HG02870 (cell line): ENCODE data around the gene ZFP14.

Source experiments
- ATAC-seq: cut with Tn5 transposase; IDR thresholded peaks from one replicate; pipeline ENCODE4 v1.9.1; 2021; ENCODE audit warnings: mild to moderate bottlenecking, moderate library complexity; ENCODE audit not compliant: unreplicated experiment

The ZFP14 gene

DNA sequence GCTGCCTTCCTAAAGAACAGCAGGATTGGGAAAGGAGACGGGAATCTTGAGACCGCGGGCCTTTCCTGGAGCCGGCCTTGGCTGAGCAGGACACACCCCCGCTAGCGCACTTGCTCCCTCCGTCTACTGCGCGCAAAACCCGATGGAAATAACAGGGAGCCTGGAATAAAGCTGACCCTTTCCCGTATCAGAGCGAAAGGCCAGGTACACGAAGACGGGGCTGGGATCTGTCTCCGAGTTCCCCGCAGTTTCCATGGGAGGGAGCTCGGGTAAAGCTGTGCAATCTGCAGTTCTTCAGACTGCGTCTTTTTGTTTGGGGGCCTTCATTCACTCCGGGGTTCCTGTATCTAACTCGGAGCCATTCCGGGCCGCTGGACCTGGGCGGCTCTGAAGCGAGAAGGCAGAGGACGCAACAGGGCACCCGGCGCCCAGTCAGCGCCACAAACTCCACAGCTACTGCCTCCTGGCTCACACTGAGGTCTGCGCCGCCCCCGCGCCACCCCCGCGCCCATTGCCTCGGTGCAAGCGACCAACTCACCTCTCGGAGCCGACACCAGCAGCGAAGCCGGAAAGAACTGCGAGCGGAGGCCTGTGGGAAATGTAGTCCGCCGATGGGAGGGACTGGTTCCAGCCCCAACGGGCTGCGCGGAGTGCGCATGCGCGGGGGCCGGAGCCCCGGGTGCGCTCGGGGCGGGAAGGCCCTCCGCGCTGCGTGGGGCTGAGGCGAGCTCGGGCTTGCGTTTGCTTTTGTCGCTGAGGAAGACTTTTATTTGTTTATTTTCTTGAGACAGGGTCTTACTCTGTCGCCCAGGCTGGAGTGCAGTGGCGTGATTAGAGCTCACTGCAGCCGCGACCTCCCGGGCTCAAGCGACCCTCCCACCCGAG lies at the start of gene ZFP14:
TSS of gene ZFP14 (minus strand) at position 577 of the 885 bp plus-strand sequence. CDS start 11,309 bp downstream, outside the sequence.
- ATAC-seq, result peak; percentile 97

DNA sequence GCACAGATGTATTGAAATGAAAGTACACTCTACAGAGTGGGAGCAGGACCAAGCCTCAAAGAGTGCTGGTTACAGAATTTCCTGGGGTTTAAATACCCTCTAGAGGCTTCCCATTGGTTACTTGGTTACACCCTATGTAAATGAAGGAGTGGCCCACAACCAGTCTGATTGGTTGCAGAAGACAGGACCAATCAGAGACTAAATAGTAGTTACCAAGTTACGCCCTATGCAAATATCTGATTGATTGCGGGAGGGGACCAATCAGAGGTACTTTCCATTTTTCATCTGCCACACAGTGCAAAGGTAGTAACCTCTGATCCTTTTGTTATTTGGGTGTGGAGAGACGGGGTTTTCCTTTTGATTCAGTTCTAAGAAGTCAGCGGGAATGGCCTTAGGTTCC lies 44.9 kb upstream of the ZFP14 start:
- ATAC-seq, result no peak

DNA sequence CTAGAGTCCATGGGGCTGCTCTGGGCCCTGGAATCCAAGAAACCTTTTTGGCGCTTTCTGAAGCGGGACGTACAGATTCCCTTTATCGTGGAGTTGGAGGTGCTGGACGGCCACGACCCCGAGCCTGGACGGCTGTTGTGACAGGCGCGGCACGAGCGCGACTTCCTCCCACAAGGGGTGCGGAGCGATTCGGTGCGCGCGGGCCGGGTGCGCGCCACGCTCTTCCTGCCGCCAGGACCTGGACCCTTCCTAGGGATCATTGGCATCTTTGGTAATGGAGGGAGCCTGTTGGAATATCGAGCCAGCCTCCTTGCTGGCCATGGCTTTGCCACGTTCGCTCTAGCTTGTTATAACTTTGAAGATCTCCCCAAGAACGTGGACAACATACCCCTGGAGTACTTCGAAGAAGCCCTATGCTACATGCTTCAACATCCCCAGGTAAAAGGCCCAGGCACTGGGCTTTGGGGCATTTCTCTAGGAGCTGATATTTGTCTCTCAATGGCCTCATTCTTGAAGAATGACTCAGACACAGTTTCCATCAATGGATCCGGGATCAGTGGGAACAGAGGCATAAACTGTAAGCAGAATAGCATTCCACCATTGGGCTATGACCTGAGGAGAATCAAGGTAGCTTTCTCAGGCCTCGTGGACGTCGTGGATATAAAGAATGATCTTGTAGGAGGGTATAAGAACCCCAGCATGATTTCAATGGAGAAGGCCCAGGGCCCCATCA lies 42.9 kb upstream of the ZFP14 start:
- no peak for ATAC-seq

DNA sequence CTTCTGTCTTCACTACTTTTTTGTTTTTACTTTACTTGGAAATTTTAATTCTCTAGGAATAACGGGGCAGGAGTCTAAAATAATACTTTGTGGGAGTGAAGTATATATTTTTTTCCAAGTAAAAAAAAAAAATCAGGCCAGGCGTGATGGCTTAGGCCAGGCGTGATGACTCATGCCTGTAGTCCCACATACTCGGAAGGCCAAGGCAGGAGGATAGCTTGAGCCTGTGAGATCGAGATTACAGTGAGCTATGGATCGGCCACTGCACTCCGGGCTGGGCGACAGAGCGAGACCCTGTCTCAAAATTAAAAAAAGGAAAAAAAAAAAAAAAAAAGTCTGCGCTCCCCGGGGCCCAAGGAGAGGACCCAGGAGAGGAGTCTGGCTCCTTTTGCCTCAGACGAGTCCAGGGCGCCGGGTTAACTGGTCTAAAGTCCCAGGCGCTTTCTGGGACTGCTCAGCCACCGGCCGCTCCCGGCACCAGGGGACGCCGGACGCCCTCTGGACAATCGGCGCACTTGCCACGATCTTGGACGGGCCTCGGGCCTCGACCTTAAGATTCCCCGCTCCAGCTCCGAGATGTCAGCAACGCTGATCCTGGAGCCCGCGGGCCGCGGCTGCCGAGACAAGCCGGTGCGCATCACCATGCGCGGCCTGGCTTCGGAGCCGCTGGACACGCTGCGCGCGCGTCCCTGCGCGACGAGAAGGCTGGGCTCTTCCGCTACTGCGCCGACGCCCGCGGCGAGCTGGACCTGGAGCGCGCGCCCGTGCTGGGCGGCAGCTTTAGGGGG lies 42.2 kb upstream of the ZFP14 start:
- ATAC-seq, result no peak

DNA sequence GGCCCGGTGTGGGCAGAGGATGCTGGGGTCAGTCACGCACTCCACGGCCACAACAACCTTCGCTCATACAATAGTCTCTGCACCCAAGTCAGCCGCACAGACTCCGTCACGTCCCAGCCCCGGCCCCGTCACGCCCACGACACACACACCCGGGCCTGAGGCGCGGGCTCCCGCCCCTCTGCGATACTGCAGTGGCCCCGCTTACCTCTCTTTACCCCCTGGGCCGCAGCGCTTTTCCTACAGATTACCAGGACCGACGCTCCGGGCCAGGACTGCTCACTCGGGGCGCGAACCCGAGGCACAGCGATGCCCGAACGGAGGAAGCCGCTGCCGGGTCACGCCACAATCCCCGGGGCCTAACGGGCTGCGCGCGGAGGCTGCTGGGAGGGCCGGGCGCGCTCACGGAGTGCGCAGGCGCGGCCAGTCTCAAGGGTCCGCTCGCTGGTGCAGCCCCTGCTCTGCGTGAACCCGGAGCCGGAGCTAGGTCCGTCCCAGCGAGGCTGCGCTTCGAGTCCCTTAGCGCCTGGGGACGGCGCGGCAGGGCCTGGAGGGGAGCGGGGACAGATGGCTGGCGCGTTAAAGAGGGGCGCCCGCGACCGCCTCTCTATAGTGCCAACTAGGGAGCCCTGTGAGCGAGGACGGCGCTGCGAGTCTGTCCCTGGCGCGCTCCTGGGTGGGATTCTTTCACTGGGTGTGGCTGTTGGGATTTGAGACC lies 39.4 kb upstream of the ZFP14 start, which contains the start of gene ZFP82:
TSS of gene ZFP82 (minus strand) at position 358 of the 715 bp plus-strand sequence. CDS start 8,855 bp downstream, outside the sequence.
- ATAC-seq, result peak; percentile 87

DNA sequence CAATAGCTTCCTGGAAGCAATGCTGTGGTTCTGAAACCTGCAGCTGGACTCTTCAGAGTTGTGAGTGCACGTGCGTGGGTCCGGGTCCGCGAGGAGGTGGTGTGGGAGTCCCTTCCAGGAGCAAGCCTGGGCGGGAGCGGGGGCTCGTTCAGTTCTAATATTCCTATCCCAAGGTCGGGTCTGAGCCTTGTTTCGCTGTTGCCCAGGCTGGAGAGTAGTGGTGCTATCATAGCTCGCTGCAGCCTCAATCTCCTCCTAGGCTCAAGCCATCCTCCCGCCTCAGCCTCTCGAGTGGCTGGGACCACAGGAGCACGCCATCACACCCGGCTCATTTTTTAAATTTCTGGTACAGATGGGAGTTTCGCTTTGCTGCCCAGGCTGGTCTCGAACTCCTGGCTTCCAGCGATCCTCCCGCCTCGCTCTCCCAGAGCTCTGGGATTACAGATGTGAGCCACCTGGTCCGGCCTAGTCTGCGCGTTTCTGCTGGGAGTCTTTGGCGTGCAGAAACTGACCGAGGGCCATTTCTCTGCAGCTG lies 38.8 kb upstream of the ZFP14 start:
- ATAC-seq, result peak; percentile 10

DNA sequence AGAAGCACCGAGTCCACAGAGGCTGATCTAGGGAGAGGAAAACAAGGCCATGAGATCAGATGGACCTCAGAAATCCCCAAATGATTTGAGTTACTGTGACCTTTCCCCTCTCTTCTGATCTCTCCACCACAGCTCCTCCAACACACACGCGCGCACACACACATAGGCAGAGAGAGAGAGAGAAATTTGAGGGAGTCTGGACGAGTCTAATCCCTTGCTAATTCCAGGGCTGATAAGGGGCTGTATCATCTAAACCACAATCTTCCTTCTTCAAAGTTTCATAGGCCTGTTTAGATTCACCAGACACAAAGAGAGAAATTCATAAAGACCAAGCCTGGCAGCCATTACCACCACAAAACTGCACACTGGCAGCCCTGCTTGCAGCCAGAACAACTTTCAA lies 30.8 kb upstream of the ZFP14 start:
- no peak for ATAC-seq

DNA sequence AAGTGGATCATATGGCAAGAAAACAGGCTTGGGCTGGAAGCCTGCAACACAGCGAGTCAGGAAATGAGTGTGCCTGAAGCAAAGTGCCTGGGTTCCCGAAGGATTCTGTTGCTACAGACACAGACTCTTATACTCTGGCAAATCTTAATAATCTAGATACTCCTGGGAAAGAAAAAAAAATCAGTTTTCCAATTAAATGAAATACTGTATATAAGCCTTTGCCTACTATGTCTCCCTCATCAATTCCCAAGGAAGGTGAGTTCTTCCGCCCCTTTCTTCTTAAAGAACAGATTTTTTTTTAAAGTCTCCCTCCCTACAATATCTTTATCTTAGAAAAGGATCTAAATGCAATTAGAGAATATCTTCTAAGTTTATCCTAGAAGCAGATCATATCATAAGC lies 29.1 kb upstream of the ZFP14 start:
- no peak for ATAC-seq

DNA sequence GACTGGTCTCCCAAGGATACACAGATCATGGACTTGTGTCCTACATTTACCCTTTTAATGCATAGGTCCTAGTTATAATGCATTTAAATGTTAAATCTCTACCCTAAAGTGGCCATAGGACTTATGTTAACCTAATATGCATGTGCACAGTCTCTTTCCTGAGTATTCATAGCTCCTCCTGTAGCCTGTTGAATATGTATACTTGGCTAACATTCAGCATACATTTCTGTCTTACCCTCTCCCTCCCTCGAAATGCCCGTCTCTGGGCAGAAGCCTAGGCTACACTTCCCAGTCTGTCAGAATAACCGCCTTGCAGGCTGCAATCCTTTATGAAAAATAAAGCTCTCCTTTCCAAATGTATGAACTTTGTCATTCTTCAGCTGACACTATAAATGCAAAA lies 25.5 kb upstream of the ZFP14 start:
- no peak for ATAC-seq

DNA sequence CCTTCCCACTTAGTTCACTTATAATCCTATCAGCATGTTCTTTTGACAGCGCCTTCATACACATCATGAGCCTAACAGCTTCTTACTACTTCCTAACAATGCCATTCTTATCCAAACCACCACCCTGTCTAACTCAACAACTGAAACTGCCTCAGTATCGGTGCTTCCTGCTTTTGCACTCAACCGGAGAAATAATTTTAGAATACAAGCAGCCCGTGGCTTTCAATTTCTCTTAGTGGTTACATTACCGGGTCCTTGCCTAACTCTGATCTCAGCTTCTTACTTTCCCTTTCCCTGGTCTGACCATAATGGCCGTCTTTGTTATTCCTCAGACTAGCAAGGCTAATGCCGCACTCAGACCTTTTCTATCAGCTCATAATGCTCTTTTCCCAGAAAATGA lies 22.5 kb upstream of the ZFP14 start:
- no peak for ATAC-seq

DNA sequence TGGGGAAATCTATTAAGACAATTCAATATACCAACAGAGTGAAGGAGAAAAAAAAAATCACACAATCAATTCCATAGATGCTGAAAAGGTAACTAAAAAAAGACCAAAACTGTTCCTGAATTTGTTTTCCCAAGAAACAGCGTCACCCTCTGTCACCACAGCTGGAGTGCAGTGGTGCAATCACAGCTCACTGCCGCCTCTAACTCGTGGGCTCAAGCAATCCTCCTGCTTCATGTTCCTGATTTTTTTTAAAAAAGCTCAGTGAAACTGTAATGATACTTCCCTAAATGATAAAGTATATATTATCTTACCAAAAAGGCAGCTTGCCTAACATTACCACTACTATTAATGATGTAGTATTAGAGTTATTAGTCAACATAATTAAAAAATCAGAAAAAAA lies 19.6 kb upstream of the ZFP14 start:
- no peak for ATAC-seq

DNA sequence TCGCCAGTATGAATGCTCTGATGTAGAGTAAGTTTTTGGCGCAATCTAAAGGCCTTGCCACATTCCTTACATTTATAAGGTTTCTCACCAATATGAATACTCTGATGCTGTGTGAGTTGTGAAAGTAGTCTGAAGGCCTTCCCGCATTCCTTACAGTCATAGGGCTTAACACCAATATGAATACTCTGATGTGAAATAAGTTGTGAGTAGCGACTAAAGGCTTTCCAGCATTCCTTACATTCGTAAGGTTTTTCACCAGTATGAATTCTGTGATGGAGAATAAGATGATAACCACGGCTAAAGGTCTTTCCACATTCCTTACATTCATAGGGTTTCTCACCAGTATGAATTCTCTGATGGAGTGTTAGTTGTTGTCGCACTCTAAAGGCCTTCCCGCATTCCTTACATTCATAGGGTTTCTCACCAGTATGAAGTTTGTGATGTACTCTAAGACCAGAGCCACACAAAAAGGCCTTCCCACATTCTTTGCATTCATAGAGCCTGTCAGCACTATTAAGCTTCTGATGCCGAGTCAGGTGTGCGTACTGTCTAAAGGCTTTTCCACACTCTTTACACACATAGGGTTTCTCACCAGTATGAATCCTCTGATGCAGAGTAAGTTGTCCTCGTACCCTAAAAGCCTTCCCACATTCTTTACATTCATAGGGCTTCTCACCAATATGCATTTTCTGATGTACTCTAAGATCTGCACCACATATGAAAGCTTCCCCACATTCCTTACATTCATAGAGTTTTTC lies 14.1 kb upstream of the ZFP14 start:
- no peak for ATAC-seq

DNA sequence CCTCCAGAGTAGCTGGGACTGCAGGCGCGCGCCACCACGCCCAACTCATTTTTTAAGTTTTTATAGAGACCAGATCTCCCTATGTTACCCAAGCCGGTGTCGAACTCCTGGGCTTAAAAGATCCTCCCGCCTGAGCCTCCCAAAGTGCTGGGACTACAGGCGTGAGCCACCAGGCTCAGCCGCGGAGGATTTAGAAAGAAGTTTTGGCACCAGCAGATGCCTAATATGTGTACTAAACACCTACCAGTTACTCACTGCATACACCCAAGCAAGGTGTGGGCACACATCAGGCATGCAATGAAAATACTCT lies 464 bp upstream of the ZFP14 start:
- ATAC-seq, result no peak

DNA sequence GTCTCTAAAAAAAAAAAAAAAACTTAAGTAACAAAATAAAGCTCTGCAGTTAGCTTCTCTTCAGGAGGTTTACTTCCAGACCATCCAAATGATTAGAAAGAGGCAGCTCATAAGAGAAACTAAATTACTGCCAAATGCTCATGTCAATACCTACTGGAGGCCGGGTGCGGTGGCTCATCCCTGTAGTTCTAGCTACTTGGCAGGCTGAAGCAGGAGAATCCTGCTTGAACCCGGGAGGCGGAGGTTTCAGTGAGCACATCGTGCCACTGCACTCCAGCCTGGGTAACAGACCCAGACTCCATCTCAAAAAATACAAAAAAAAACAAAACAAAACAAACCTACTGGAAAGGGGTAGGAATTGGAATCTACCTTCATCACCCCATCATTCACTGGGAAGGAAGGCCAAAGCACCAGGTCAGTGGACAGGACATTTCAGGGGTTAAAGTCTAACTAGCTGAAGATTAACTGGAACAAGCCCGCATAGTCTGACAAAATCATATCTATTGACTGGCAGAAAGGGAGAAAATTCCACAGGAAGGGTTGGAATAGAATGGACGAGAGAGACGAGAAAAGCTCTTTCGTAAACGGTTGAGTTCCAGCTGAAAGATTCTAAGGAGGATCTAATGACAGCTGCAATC lies 1.3 kb downstream of the ZFP14 start:
- no peak for ATAC-seq

DNA sequence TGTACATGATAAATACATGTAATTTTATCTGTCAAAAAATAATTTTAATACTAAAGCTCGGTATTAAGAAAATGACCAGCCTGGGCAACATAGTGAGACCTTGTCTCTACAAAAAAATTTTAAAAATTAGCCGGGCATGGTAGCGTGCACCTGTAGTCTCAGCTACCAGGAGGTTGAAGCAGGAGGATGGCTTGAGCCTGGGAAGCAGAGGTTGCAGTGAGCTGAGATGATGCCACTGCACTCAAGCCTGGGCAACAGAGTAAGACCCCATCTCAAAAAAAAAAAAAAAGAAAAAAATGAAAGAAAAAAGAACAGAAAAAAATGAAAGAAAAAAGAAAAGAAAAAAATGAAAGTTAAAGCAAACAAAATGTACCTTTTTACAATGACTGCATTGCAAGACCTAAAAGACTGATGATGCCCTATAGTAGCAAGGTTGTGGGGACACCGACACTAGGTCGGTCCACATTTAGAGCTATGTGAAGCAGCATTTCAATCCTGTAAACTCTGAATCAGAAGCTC lies 5.3 kb downstream of the ZFP14 start:
- ATAC-seq, result no peak

DNA sequence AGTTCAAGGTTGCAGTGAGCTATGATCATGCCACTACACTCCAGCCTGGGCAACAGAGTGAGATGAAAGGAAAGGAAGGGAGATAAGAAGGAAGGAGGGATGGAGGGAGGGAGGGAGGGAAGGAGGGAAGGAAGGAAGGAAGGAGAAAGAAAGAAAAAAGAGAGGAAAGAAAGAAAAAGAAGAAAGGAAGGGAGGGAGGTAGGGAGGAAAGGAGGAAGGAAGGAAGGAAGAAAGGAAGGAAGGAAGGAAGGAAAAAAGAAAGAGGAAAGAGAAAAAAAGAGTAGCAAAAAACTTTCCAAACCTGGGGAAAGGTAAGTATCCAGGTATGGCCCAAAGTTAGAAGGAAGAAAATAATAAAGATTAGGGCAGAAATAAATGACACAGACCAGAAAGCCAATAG lies 7.1 kb downstream of the ZFP14 start:
- no peak for ATAC-seq

DNA sequence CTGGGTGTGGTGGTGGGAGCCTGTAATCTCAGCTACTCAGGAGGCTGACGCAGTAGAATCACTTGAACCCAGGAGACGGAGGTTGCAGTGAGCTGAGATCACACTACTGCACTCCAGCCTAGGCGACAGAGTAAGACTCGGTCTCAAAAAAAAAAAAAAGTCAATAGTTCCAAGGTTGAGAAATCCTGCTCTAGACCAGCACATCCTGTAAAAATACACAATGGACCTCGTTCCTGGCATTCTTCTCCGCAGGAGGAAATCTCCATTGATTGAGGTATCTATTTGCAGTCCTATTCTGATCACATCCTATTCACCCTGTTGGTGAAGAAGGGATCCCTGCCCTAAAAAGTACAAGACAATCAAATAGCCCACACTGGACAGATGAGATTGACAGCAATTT lies 15.2 kb downstream of the ZFP14 start:
- ATAC-seq, result no peak

DNA sequence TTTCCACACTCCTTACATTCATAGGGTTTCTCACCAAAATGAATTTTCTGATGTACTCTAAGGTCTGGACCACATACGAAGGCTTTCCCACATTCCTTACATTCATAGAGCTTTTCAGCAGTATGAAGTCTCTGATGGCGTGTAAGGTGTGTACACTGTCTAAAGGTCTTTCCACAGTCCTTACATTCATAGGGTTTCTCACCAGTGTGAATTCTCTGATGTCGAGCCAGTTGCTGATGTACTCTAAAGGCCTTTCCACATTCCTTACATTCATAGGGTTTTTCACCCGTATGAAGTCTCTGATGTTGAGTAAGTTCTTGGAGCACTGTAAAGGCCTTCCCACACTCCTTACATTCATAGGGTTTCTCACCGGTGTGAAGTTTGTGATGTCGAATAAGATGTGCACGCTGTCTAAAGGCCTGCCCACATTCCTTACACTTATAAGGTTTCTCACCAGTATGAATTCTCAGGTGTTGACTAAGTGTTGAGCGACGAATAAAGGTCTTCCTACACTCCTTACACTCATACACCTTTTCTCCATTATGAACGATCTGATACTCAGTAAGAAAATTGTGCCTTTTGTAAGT lies 38.1 kb downstream of the ZFP14 start:
- no peak for ATAC-seq
